PC-3 (cell line): Measurements from ENCODE around the gene TSPYL2. TPM values are rescaled to one million over a fixed set of nuclear protein-coding genes. Genes with fewer than 3 reads are reported as not detected.

Experiments used
- ATAC-seq: fragments of 200-7000 bp; cut with Tn5 transposase; 2 replicates; pipeline ENCODE4 v1.9.1; 2020; ENCODE audit warnings: mild to moderate bottlenecking, moderate library complexity
- BruUV-seq: library from RNA; stranded (reverse); fragments of 400-500 nt; replicated peaks from 2 replicates; lab custom pipeline; 2021; lab: Mats Ljungman, UMichigan
- CTCF ChIA-PET: fragments of 300-600 bp; sonication (Branson Sonifier 250); formaldehyde crosslinking; loops from one replicate; lab custom pipeline; 2022; ENCODE audit warnings: antibody characterized with exemption; lab: Charles Lee
- POLR2A ChIA-PET: fragments of 300-600 bp; sonication (Branson Sonifier 250); formaldehyde crosslinking; loops from one replicate; lab custom pipeline; 2022; ENCODE audit warnings: antibody characterized with exemption; ENCODE audit not compliant: unreplicated experiment; lab: Charles Lee
- DNase-seq: peaks from one replicate; pipeline ENCODE4 v3.0.0-alpha.2; 2015
- H2AFZ ChIP-seq: fragments of 300-600 bp; sonication (generic); 2 replicates; pipeline ENCODE4 v1.6.0; 2016; ENCODE audit warnings: antibody characterized with exemption, low read length
- H3F3A ChIP-seq: fragments of 300-600 bp; sonication (generic); one replicate; pipeline ENCODE4 v1.6.0; 2017; ENCODE audit warnings: antibody characterized with exemption, low read length, control low read depth, mild to moderate bottlenecking; ENCODE audit not compliant: unreplicated experiment
- H3K27ac ChIP-seq: fragments of 300-600 bp; sonication (generic); 2 replicates; pipeline ENCODE4 v1.5.1; 2016; ENCODE audit warnings: mild to moderate bottlenecking, low read length
- H3K27me3 ChIP-seq: fragments of 300-600 bp; sonication (generic); 2 replicates; pipeline ENCODE4 v1.6.1; 2016; ENCODE audit warnings: low read length, mixed read lengths
- H3K36me3 ChIP-seq: fragments of 300-600 bp; sonication (generic); 2 replicates; pipeline ENCODE4 v1.6.1; 2016; ENCODE audit warnings: low read depth, mixed run types, low read length, mixed read lengths
- H3K4me1 ChIP-seq: fragments of 300-600 bp; sonication (generic); 2 replicates; pipeline ENCODE4 v1.5.1; 2016; ENCODE audit warnings: low read length; ENCODE audit not compliant: insufficient read depth
- H3K4me2 ChIP-seq: fragments of 300-600 bp; sonication (generic); 2 replicates; pipeline ENCODE4 v1.6.0; 2016; ENCODE audit warnings: low read length
- H3K4me3 ChIP-seq: fragments of 300-600 bp; sonication (generic); 2 replicates; pipeline ENCODE4 v1.5.1; 2016; ENCODE audit warnings: mild to moderate bottlenecking, low read length, mixed read lengths
- H3K79me2 ChIP-seq: fragments of 300-600 bp; sonication (generic); 2 replicates; pipeline ENCODE4 v1.6.1; 2017; ENCODE audit warnings: low read length, mixed read lengths
- H3K9ac ChIP-seq: fragments of 300-600 bp; sonication (generic); 2 replicates; pipeline ENCODE4 v1.6.0; 2016; ENCODE audit warnings: mild to moderate bottlenecking, low read length
- H3K9me2 ChIP-seq: fragments of 300-600 bp; sonication (generic); replicated peaks from 2 replicates; pipeline ENCODE4 v1.6.1; 2016; ENCODE audit warnings: mixed run types, low read length, mixed read lengths
- H3K9me3 ChIP-seq: fragments of 300-600 bp; sonication (generic); 2 replicates; pipeline ENCODE4 v1.6.1; 2016; ENCODE audit warnings: low read length, mixed read lengths
- H4K20me1 ChIP-seq: fragments of 300-600 bp; sonication (generic); 2 replicates; pipeline ENCODE4 v1.6.1; 2016; ENCODE audit warnings: low read length, mixed read lengths
- EZH2 ChIP-seq: fragments of 300-600 bp; sonication (generic); IDR thresholded peaks from one replicate; pipeline ENCODE4 v1.6.1; 2017; ENCODE audit warnings: antibody characterized with exemption, mild to moderate bottlenecking, low read length; ENCODE audit not compliant: unreplicated experiment
- EZH2phosphoT487 ChIP-seq: fragments of 300-600 bp; sonication (generic); IDR thresholded peaks from 2 replicates; pipeline ENCODE4 v1.6.1; 2018; ENCODE audit warnings: mild to moderate bottlenecking, antibody characterized with exemption, low read length, borderline replicate concordance
- intact Hi-C: fragments of 100-400 bp; cut with micrococcal nuclease; formaldehyde crosslinking; loops from 2 replicates; pipeline ENCODE4 v1.9.0; 2023
- total RNA-seq: library from RNA; depleted of rRNA; stranded (reverse); fragments of >200 nt; gene quantifications from 2 replicates; pipeline ENCODE4 v1.2.3, GENCODE V29; 2014
- TF ChIP-seq, protein P1 (sequence below): fragments of 300-600 bp; sonication (generic); conservative IDR thresholded peaks from 2 replicates; pipeline ENCODE4 v1.5.1; 2017; ENCODE audit warnings: antibody characterized with exemption, low read depth, mild to moderate bottlenecking, low read length

Gene TSPYL2
- total RNA-seq, 1 experiment from 2014 or later: 22.4 TPM

DNA sequence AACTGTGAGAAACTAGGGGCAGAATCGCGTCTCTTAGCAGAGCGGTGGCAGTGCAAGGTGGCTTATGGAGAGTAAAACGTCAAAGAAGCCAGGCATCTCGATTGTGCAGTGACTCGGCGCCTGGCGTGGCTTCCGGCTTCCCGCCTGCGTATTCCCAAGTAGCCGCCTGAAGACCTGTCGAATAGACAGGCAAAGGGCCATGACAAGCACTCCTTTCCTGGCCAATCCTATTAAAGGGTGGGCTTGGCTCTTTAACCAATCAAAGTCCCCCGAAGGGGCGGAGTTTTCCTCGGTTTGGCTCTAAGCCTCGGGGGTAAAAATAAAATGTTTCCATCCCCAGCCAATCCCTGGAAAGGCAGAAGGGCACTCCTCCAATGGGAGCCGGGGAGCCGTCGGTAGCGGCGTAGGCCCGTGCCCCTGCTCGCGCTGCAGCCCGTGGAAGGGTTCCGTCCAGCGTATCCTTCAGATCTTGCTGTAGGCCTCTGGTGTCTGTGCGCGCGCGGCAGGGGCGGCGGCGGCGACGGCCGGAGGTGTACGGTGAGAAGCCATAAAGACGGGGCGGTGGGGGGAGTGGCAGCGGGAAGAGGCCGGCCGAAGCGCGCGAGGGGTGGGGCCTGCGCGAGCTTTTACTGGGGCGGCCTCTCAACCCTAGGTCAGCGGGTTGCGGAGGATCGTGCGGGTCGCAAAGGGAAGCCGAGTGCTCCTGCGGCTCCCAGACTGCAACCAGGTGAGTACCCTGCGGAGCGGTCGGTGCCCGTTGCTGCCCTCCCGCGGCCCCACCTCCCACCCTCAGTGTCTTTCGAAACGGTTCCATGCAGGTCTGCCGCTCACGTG is 11.8 kb downstream of the TSPYL2 start, which contains the start of gene KANTR:
KANTR (plus strand) TSS at position 395 of the 834 bp plus-strand sequence. CDS start 30,131 bp downstream, outside the sequence.
- Histone ChIP-seq H2AFZ (peak within 1 kb of the TSS; percentile 89), H3K4me3 (peak within 1 kb of the TSS; percentile 77), H3K9me3 (no peaks in the 10 kb centered on the region), H3K36me3 (no peaks in the 10 kb centered on the region), H3K27ac (peak within 1 kb of the TSS; percentile 88), H3K9me2 (no peaks in the 10 kb centered on the region), H4K20me1 (no peaks in the 10 kb centered on the region), H3K27me3 (no peaks in the 10 kb centered on the region), H3K4me2 (peak within 1 kb of the TSS; percentile 98), H3K4me1 (peaks cover 10% of the 10 kb centered on the region; the same call in 1 of the 2 replicates), H3F3A (no peaks in the 10 kb centered on the region), H3K79me2 (peaks cover 18% of the 10 kb centered on the region), H3K9ac (peak within 1 kb of the TSS; percentile 64)
- ATAC-seq: peak; percentile 83
- BruUV-seq: no TSS peak
- TF ChIP-seq EZH2 (no peak), EZH2phosphoT487 (no peak)
- TF ChIP-seq, protein P1, sequence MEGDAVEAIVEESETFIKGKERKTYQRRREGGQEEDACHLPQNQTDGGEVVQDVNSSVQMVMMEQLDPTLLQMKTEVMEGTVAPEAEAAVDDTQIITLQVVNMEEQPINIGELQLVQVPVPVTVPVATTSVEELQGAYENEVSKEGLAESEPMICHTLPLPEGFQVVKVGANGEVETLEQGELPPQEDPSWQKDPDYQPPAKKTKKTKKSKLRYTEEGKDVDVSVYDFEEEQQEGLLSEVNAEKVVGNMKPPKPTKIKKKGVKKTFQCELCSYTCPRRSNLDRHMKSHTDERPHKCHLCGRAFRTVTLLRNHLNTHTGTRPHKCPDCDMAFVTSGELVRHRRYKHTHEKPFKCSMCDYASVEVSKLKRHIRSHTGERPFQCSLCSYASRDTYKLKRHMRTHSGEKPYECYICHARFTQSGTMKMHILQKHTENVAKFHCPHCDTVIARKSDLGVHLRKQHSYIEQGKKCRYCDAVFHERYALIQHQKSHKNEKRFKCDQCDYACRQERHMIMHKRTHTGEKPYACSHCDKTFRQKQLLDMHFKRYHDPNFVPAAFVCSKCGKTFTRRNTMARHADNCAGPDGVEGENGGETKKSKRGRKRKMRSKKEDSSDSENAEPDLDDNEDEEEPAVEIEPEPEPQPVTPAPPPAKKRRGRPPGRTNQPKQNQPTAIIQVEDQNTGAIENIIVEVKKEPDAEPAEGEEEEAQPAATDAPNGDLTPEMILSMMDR: no peak
- ChIA-PET POLR2A (no interaction called here), CTCF (no interaction called here)
- DNase-seq: peak; percentile 97
- intact Hi-C loops: loop anchor here (1.0 kb wide), 1 partner anchor 23 kb away; no protein-coding TSS in a partner anchor

DNA sequence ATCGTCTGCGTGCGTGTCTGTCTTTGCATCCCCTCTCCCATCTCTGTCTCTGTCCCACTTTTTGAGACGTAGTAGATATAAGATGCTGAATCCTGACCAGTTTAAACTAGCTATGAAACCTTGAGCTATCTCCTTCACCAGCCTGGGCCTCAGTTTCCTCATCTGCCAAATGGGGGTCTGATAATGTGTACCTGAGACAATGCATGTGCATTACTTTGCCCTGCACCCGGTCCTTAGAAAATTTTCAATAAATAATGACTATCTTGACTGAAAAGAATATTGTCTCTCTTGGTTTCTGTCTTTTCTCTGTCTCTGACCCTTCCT is 12.4 kb downstream of the TSPYL2 start:
- TF ChIP-seq EZH2phosphoT487 (no peak), EZH2 (no peak)
- TF ChIP-seq, protein P1: no peak
- BruUV-seq: TSS peak; percentile 56
- POLR2A ChIA-PET: no interaction called here
- Histone ChIP-seq H3K27me3 (no peaks in the 10 kb centered on the region), H3K79me2 (peaks cover 18% of the 10 kb centered on the region), H3F3A (no peaks in the 10 kb centered on the region), H4K20me1 (no peaks in the 10 kb centered on the region), H3K36me3 (no peaks in the 10 kb centered on the region), H2AFZ (peak overlapping the region; percentile 89), H3K4me1 (peaks cover 10% of the 10 kb centered on the region; the same call in 1 of the 2 replicates), H3K4me2 (peak overlapping the region; percentile 98), H3K4me3 (peak overlapping the region; percentile 77), H3K9me2 (no peaks in the 10 kb centered on the region), H3K9ac (peak overlapping the region; percentile 64), H3K9me3 (no peaks in the 10 kb centered on the region), H3K27ac (peak overlapping the region; percentile 26)
- CTCF ChIA-PET: no interaction called here
- DNase-seq (no peak), ATAC-seq (no peak)
- intact Hi-C loops: no loop called here

DNA sequence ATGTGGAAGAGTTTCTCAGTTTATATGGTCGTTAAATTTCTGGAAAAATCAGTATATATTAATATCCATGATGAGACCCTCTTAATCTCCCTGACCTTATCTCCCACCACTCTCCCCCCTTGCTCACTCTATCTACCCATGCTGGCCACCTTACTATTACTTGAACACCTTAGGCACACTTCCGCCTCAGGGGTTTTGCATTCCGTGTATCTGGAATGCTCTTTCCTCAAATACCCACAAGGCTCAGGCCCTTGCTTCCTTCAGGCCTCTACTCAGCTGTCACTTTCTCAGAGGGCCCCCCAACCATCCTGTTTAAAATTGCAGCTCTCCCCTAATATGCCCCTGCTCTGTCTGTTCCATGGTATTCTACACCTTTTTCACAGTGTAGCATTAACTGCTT is 13.6 kb downstream of the TSPYL2 start:
- Histone ChIP-seq H3K9me2 (no peaks in the 10 kb centered on the region), H3K36me3 (no peaks in the 10 kb centered on the region), H3K27me3 (no peaks in the 10 kb centered on the region), H4K20me1 (no peaks in the 10 kb centered on the region), H3F3A (no peaks in the 10 kb centered on the region), H3K4me3 (no peak overlapping the region), H2AFZ (no peak overlapping the region), H3K4me2 (no peak overlapping the region), H3K4me1 (peaks cover 10% of the 10 kb centered on the region; the same call in 1 of the 2 replicates), H3K79me2 (peaks cover 18% of the 10 kb centered on the region), H3K27ac (no peak overlapping the region), H3K9me3 (no peaks in the 10 kb centered on the region), H3K9ac (no peak overlapping the region)
- DNase-seq: no peak
- no TSS peak for BruUV-seq
- TF ChIP-seq EZH2phosphoT487 (no peak), EZH2 (no peak)
- TF ChIP-seq, protein P1: no peak
- ChIA-PET CTCF (no interaction called here), POLR2A (no interaction called here)
- ATAC-seq: no peak
- intact Hi-C loops: no loop called here
